Measurements from ENCODE around the gene PIWIL1.

GRCh38 chr12:130419116-130419515, 81.4 kb downstream of the PIWIL1 start:
- TF ChIP-seq POLR2A (IDR thresholded peaks at IDR 0.05) = no peak
- TF ChIP-seq CTCF (IDR thresholded peaks at IDR 0.05) = no peak
